Spleen (tissue), 11 donors: ENCODE data around the gene METTL26. TPM values are rescaled to one million over a fixed set of nuclear protein-coding genes. Genes with fewer than 3 reads are reported as not detected.

ENCODE experiments used
- DNase-seq: peaks from one replicate; pipeline ENCODE4 v3.0.0-alpha.2; 2020
- H3K27ac ChIP-seq, 8 donors: fragments of 200-600 bp; sonication (generic) in 7 of 8; 1 replicate in 4 of 8; 2 replicates in 4 of 8; pipeline versions ENCODE4 v1.5.0 to v1.8.0; 2016 to 2021; ENCODE audit warnings: inconsistent platforms in 4 of 8, mild to moderate bottlenecking in 4 of 8, moderate library complexity in 1 of 8
- H3K27me3 ChIP-seq, 7 donors: fragments of 200-600 bp; sonication (generic) in 6 of 7; replicated peaks in 1 of 7; 1 replicate in 4 of 7; 2 replicates in 3 of 7; pipeline versions ENCODE4 v1.5.0 to v1.8.0; 2016 to 2021; ENCODE audit warnings: inconsistent platforms in 3 of 7, mild to moderate bottlenecking in 1 of 7
- H3K36me3 ChIP-seq, 6 donors: fragments of 200-600 bp; sonication (generic) in 5 of 6; 1 replicate in 4 of 6; 2 replicates in 2 of 6; pipeline versions ENCODE4 v1.5.0 to v1.8.0; 2016 to 2021; ENCODE audit warnings: inconsistent platforms in 2 of 6
- H3K4me1 ChIP-seq, 6 donors: fragments of 200-600 bp; sonication (generic) in 5 of 6; 1 replicate in 3 of 6; 2 replicates in 3 of 6; pipeline versions ENCODE4 v1.5.0 to v1.8.0; 2016 to 2021; ENCODE audit warnings: inconsistent platforms in 3 of 6
- H3K4me3 ChIP-seq, 8 donors: fragments of 200-600 bp; sonication (generic) in 7 of 8; 1 replicate in 4 of 8; 2 replicates in 4 of 8; pipeline versions ENCODE4 v1.5.0 to v1.8.0; 2016 to 2021; ENCODE audit warnings: inconsistent platforms in 4 of 8, mild to moderate bottlenecking in 4 of 8, moderate library complexity in 2 of 8
- H3K9me3 ChIP-seq, 8 donors: fragments of 200-600 bp; sonication (generic) in 7 of 8; 1 replicate in 4 of 8; 2 replicates in 4 of 8; pipeline versions ENCODE4 v1.5.0 to v1.8.0; 2016 to 2021; ENCODE audit warnings: inconsistent platforms in 4 of 8
- CTCF ChIP-seq, 11 experiments: fragments of 200-600 bp in 7 of 11; fragments of 450-650 bp in 4 of 11; sonication (generic) in 4 of 11; IDR thresholded peaks in 8 of 11; conservative IDR thresholded peaks in 3 of 11; 1 replicate in 7 of 11; 2 replicates in 4 of 11; pipeline versions ENCODE4 v1.4.0 to v1.8.0; 2016 to 2021; ENCODE audit warnings: antibody characterized with exemption in 11 of 11, inconsistent platforms in 4 of 11, mild to moderate bottlenecking in 1 of 11
- POLR2A ChIP-seq, 3 donors: fragments of 450-650 bp; IDR thresholded peaks; one replicate each; pipeline ENCODE4 v1.5.1; 2017; ENCODE audit warnings: antibody characterized with exemption in 3 of 3, mild to moderate bottlenecking in 1 of 3
- POLR2AphosphoS5 ChIP-seq, 3 donors: sonication (generic); formaldehyde crosslinking; IDR thresholded peaks; one replicate each; pipeline ENCODE4 v1.5.1; 2017; ENCODE audit warnings: antibody characterized with exemption in 3 of 3
- WGBS, 5 donors: extraction: QIAGEN DNeasy Blood & Tissue Kit in 3 of 5; methylation state at CpG; one replicate each; pipeline versions ENCODE4 v1.1.5 to v1.1.7; 2013 to 2018; 5-methylcytosine and 5-hydroxymethylcytosine counted together
- intact Hi-C: fragments of 100-400 bp; cut with DNase I; formaldehyde crosslinking; loops from one replicate; pipeline ENCODE4 v1.15.0; 2023; ENCODE audit warnings: low total_unique reads
- polyA plus RNA-seq, 3 donors: library from polyadenylated mRNA; stranded (reverse); fragments of 200-250 nt; gene quantifications; one replicate each; pipeline ENCODE4 v1.2.1, GENCODE V29; 2013
- total RNA-seq, 7 donors: library from RNA; depleted of rRNA in 3 of 7; stranded (reverse); fragments of >200 nt in 3 of 7; fragmentation: NEBNext Ultra II Directional in 4 of 7; extraction: Animal tissue kit (Norgen Biotek cat#: 25700) in 4 of 7; gene quantifications; one replicate each; pipeline versions ENCODE4 v1.1.0 to v1.2.1, GENCODE V29; 2016 to 2021
- donor health status: healthy with polysubstance abuse.
- donor health status: DM: no; HTN: no; CAD: no; lungs with moderate emphysema.
- donor health status: DM: no; HTN: no; CAD: no.
- donor health status: Bipolar disorder and iron deficiency.
- donor health status: healthy.
- donor health status: DM: no; HTN: no; CAD: no.
- donor health status: DM: yes; HTN: yes; CAD: no.

The METTL26 gene
- total and polyA plus RNA-seq, 10 donors, result 39.6 to 165 (median 59.4) TPM

DNA sequence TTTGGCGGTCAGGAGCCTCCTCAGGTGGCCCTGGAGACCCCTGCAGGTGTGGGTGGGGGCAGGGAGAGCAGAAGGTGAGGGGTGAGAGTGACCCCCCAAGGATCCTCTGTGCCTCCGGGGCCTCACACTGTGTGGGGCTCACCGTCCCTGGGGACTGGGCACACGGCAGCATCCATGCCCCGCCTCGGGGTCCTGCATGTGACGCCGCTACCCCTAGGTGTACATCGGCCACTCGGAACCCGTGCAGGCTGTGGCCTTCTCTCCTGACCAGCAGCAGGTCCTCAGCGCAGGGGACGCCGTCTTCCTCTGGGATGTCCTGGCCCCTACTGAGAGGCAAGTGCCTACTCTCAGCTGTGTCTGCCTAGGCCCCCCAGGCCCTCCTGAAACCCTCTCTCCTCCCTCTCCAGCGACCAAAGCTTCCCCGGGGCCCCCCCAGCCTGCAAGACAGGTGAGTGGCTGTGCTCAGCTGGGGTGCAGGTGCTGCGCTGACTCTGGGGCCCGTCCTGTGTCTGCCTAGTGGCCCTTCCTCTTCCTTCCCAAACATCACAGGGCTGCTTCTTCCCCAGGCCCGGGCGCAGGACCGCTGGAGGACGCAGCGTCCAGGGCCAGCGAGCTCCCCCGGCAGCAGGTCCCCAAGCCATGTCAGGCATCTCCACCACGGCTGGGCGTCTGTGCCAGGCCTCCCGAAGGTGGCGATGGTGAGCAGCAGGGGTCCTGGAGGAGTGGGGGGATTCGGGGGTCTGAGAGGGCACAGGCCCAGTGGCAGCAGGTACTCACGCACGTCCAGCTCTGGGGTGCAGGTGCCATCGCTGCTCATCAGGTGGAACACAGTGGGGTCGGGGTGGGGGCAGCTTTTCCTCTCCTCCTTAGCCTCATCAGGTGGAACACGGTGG lies 22.8 kb upstream of the METTL26 start:
- Histone ChIP-seq H3K27ac (no peak overlapping the region), H3K4me1 (peaks cover 9 to 22% (median 16%) of the 10 kb centered on the region in 6 donors), H3K27me3 (no peaks in the 10 kb centered on the region), H3K9me3 (no peaks in the 10 kb centered on the region), H3K36me3 (peaks cover 0 to 40% (median 0%) of the 10 kb centered on the region in 6 donors), H3K4me3 (no peak overlapping the region)
- WGBS, 5 donors, result 88 to 95% (median 92%) methylated on average over 21 to 35 of the region's 35 CpGs
- DNase-seq, result no peak
- TF ChIP-seq POLR2AphosphoS5 (IDR thresholded peaks at IDR 0.05) (no peak), POLR2A (IDR thresholded peaks at IDR 0.05) (no peak), CTCF (IDR thresholded peaks at IDR 0.05 in 8 of 11, conservative IDR thresholded peaks at IDR 0.05 in 3 of 11) (no peak)
- intact Hi-C loops, result no loop called here

- H3K27me3 ChIP-seq, result no peaks in the 10 kb centered on the region
- intact Hi-C loops, result no loop called here
- H3K4me3 ChIP-seq, result no peak overlapping the region
- no peak overlapping the region for H3K27ac ChIP-seq
- H3K4me1 ChIP-seq, result peaks cover 9 to 22% (median 16%) of the 10 kb centered on the region in 6 donors
- no peak for DNase-seq
- TF ChIP-seq POLR2A (IDR thresholded peaks at IDR 0.05) (no peak), CTCF (IDR thresholded peaks at IDR 0.05 in 8 of 11, conservative IDR thresholded peaks at IDR 0.05 in 3 of 11) (no peak), POLR2AphosphoS5 (IDR thresholded peaks at IDR 0.05) (no peak)
- no peaks in the 10 kb centered on the region for H3K9me3 ChIP-seq
- H3K36me3 ChIP-seq, result peaks cover 0 to 50% (median 0%) of the 10 kb centered on the region in 6 donors
- WGBS, 5 donors, result 93 to 98% (median 95%) methylated on average over 4 to 22 of the region's 22 CpGs
Measured at GRCh38 chr16:657487-657886, 21.4 kb upstream of the METTL26 start.

DNA sequence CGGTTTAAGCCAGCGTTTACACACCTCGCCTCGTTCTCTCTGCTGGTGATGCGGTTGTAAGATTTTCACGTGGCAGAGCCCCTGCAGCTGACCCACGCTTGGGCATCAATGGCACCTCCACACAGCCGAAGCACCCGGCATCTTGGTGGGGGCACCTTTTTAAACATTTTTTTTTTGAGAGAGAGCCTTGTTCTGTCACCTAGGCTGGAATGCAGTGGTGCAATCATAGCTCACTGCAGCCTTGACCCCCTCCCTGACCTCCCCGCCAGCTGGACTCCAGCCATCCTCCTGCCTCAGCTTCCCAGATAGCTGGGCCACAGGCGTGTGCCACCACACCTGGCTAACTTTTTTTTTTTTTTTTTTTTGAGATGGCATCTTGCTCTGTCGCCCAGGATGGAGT lies 17.9 kb upstream of the METTL26 start:
- Histone ChIP-seq H3K4me3 (no peak overlapping the region), H3K27ac (no peak overlapping the region), H3K27me3 (no peaks in the 10 kb centered on the region), H3K9me3 (no peaks in the 10 kb centered on the region), H3K36me3 (peaks cover 0 to 60% (median 0%) of the 10 kb centered on the region in 6 donors), H3K4me1 (peaks cover 0 to 20% (median 12%) of the 10 kb centered on the region in 6 donors)
- no peak for DNase-seq
- intact Hi-C loops, result no loop called here
- 92 to 95% (median 92%) methylated on average over 12 of the region's 12 CpGs for WGBS, 5 donors
- TF ChIP-seq POLR2A (IDR thresholded peaks at IDR 0.05), result no peak
- TF ChIP-seq CTCF (IDR thresholded peaks at IDR 0.05 in 8 of 11, conservative IDR thresholded peaks at IDR 0.05 in 3 of 11), result no peak
- no peak for TF ChIP-seq POLR2AphosphoS5 (IDR thresholded peaks at IDR 0.05)
